Heart left ventricle (tissue), 16 donors: Measurements from ENCODE around the gene ADORA2B. TPM values are rescaled to one million over a fixed set of nuclear protein-coding genes. Genes with fewer than 3 reads are reported as not detected.

ENCODE experiments used
- ATAC-seq, 4 donors: fragments of 200-7000 bp; cut with Tn5 transposase; one replicate each; pipeline ENCODE4 v1.9.1; 2020 to 2022; ENCODE audit warnings: moderate library complexity in 4 of 4, mild to moderate bottlenecking in 3 of 4, moderate number of reproducible peaks in 1 of 4
- DNase-seq, 5 donors: peaks; one replicate each; pipeline ENCODE4 v3.0.0-alpha.2; 2020
- H3K27ac ChIP-seq, 12 donors: fragments of 200-600 bp; sonication (generic) in 4 of 12; one replicate each; pipeline versions ENCODE4 v1.5.0 to v1.8.0; 2016 to 2022; ENCODE audit warnings: mild to moderate bottlenecking in 2 of 12
- H3K27me3 ChIP-seq, 9 donors: fragments of 200-600 bp; sonication (generic) in 2 of 9; one replicate each; pipeline versions ENCODE4 v1.5.1 to v1.8.0; 2016 to 2022; ENCODE audit warnings: mild to moderate bottlenecking in 3 of 9
- H3K36me3 ChIP-seq, 9 donors: fragments of 200-600 bp; sonication (generic) in 2 of 9; one replicate each; pipeline versions ENCODE4 v1.5.0 to v1.8.0; 2018 to 2022; ENCODE audit warnings: mild to moderate bottlenecking in 2 of 9
- H3K4me1 ChIP-seq, 12 donors: fragments of 200-600 bp; sonication (generic) in 4 of 12; one replicate each; pipeline versions ENCODE4 v1.5.0 to v1.8.0; 2016 to 2022; ENCODE audit warnings: mild to moderate bottlenecking in 3 of 12
- H3K4me3 ChIP-seq, 12 donors: fragments of 200-600 bp; sonication (generic) in 4 of 12; one replicate each; pipeline versions ENCODE4 v1.5.0 to v1.8.0; 2017 to 2022; ENCODE audit warnings: mild to moderate bottlenecking in 9 of 12, moderate library complexity in 4 of 12
- H3K9me3 ChIP-seq, 12 donors: fragments of 200-600 bp; sonication (generic) in 4 of 12; one replicate each; pipeline versions ENCODE4 v1.5.0 to v1.8.0; 2016 to 2022; ENCODE audit warnings: mild to moderate bottlenecking in 1 of 12
- CTCF ChIP-seq, 12 donors: fragments of 200-600 bp; sonication (generic) in 4 of 12; IDR thresholded peaks; one replicate each; pipeline versions ENCODE4 v1.5.0 to v1.8.0; 2018 to 2022; ENCODE audit warnings: antibody characterized with exemption in 12 of 12, mild to moderate bottlenecking in 5 of 12
- POLR2A ChIP-seq, 2 donors: fragments of 450-650 bp; IDR thresholded peaks; one replicate each; pipeline ENCODE4 v1.6.1; 2017; ENCODE audit warnings: antibody characterized with exemption in 2 of 2, mild to moderate bottlenecking in 2 of 2, moderate library complexity in 2 of 2
- WGBS, 4 donors: extraction: QIAGEN DNeasy Blood & Tissue Kit in 2 of 4; methylation state at CpG; one replicate each; pipeline versions ENCODE4 v1.1.5 to v1.1.7; 2013 to 2018; 5-methylcytosine and 5-hydroxymethylcytosine counted together
- intact Hi-C, 10 donors: fragments of 100-400 bp; cut with DNase I; formaldehyde crosslinking; loops; one replicate each; pipeline versions ENCODE4 v1.11.1 to v1.14.2; 2022
- polyA plus RNA-seq, 2 donors: library from polyadenylated mRNA; stranded (reverse); fragments of 200-250 nt; gene quantifications; one replicate each; pipeline ENCODE4 v1.2.3, GENCODE V29; 2013
- total RNA-seq, 9 donors: library from RNA; depleted of rRNA in 2 of 9; stranded (reverse); fragments of >200 nt in 2 of 9; fragmentation: NEBNext Ultra II Directional in 3 of 9; extraction: Animal tissue kit (Norgen Biotek cat#: 25700) in 3 of 9; gene quantifications; one replicate each; pipeline versions ENCODE4 v1.1.0 to v1.2.4, GENCODE V29; 2016 to 2023
- donor health status: ischemic (EF 13 %, LVEDD 7.1; RV severe dilation, severe dysfunction).
- donor health status: healthy with polysubstance abuse.
- donor health status: DM: no; HTN: yes; CAD: no.
- donor health status: DM: no; HTN: no; CAD: no.
- donor health status: ischemic (EF 25% LVEDD 6.9; RV normal size, moderate dysfunction).
- donor health status: ischemic (EF 25% LVEDD 5.7; RV mildly dilated, moderate dysfunction).
- donor health status: healthy.
- donor health status: DM: yes; HTN: yes; CAD: no.
- donor health status: ischemic (EF 35%, LVEDD 5.7; RV mildly dilated, moderate dysfunction).
- donor health status: nonischemic (EF 11% LVEDD 7.7; RV severe dilation, severe dysfunction).
- donor health status: DM: yes; HTN: yes; CAD: no.
- donor health status: PGD.
- donor health status: ischemic (EF 29% LVEDD 5.4; RV normal size, mild dysfunction).
- donor health status: nonischemic (EF 23%, LVEDD 6.1; RV moderate dilation, normal function).

ADORA2B gene
- total and polyA plus RNA-seq, 11 donors: 0.61 to 3.1 (median 0.87) TPM

- H3K4me1 ChIP-seq: peaks cover 0 to 15% (median 0%) of the 10 kb centered on the region in 12 donors
- intact Hi-C loops: no loop called here
- no peaks in the 10 kb centered on the region for H3K27me3 ChIP-seq
- no peaks in the 10 kb centered on the region for H3K36me3 ChIP-seq
- no peaks in the 10 kb centered on the region for H3K9me3 ChIP-seq
- H3K27ac ChIP-seq: no peak overlapping the region
- no peak for TF ChIP-seq POLR2A (IDR thresholded peaks at IDR 0.05)
- TF ChIP-seq CTCF (IDR thresholded peaks at IDR 0.05): no peak
- no peak for ATAC-seq
- DNase-seq: no peak
- H3K4me3 ChIP-seq: no peak overlapping the region
- WGBS, 4 donors: 65 to 81% (median 70%) methylated on average over 4 of the region's 4 CpGs
Measured at GRCh38 chr17:15929941-15930340, 15.0 kb upstream of the ADORA2B start.

GRCh38 chr17:15930426-15930825 is 14.5 kb upstream of the ADORA2B start:
- peaks cover 0 to 15% (median 0%) of the 10 kb centered on the region in 12 donors for H3K4me1 ChIP-seq
- no peaks in the 10 kb centered on the region for H3K27me3 ChIP-seq
- no peaks in the 10 kb centered on the region for H3K36me3 ChIP-seq
- no peak overlapping the region for H3K4me3 ChIP-seq
- intact Hi-C loops: no loop called here
- TF ChIP-seq CTCF (IDR thresholded peaks at IDR 0.05) (no peak), POLR2A (IDR thresholded peaks at IDR 0.05) (no peak)
- ATAC-seq (no peak), DNase-seq (no peak)
- no peak overlapping the region for H3K27ac ChIP-seq
- WGBS, 4 donors: 79 to 87% (median 82%) methylated on average over 6 of the region's 6 CpGs
- H3K9me3 ChIP-seq: no peaks in the 10 kb centered on the region

GRCh38 chr17:15931394-15931793 is 13.5 kb upstream of the ADORA2B start:
- intact Hi-C loops: no loop called here
- no peaks in the 10 kb centered on the region for H3K9me3 ChIP-seq
- H3K4me1 ChIP-seq: peaks cover 0 to 15% (median 0%) of the 10 kb centered on the region in 12 donors
- DNase-seq (no peak), ATAC-seq (no peak)
- no peak overlapping the region for H3K27ac ChIP-seq
- no peaks in the 10 kb centered on the region for H3K36me3 ChIP-seq
- no peak overlapping the region for H3K4me3 ChIP-seq
- no peak for TF ChIP-seq POLR2A (IDR thresholded peaks at IDR 0.05)
- TF ChIP-seq CTCF (IDR thresholded peaks at IDR 0.05): no peak
- H3K27me3 ChIP-seq: no peaks in the 10 kb centered on the region

GRCh38 chr17:15934866-15935265 is 10.1 kb upstream of the ADORA2B start:
- 97 to 98% (median 98%) methylated on average over 5 of the region's 5 CpGs for WGBS, 4 donors
- H3K9me3 ChIP-seq: no peaks in the 10 kb centered on the region
- TF ChIP-seq CTCF (IDR thresholded peaks at IDR 0.05): no peak
- TF ChIP-seq POLR2A (IDR thresholded peaks at IDR 0.05): no peak
- intact Hi-C loops: no loop called here
- H3K4me3 ChIP-seq: no peak overlapping the region
- H3K27ac ChIP-seq: no peak overlapping the region
- DNase-seq: no peak
- no peaks in the 10 kb centered on the region for H3K27me3 ChIP-seq
- H3K36me3 ChIP-seq: no peaks in the 10 kb centered on the region
- H3K4me1 ChIP-seq: no peaks in the 10 kb centered on the region
- ATAC-seq: no peak
